IMR-90 (cell line): ENCODE results near the gene TRAPPC12. TPM values are rescaled to one million over a fixed set of nuclear protein-coding genes. Genes with fewer than 3 reads are reported as not detected.

Experiments
- ATAC-seq: fragments of 200-7000 bp; cut with Tn5 transposase; 2 replicates; pipeline ENCODE4 v1.9.1; 2020; ENCODE audit warnings: low read depth, mild to moderate bottlenecking, moderate library complexity
- BruUV-seq: library from RNA; stranded (reverse); fragments of 400-500 nt; replicated peaks from 2 replicates; lab custom pipeline; 2021; lab: Mats Ljungman, UMichigan
- CTCF ChIA-PET: fragments of 300-600 bp; formaldehyde crosslinking; extraction: SDS; loops from one replicate; lab custom pipeline; 2021; ENCODE audit warnings: antibody characterized with exemption; lab: Yijun Ruan, JAX
- POLR2A ChIA-PET: fragments of 300-600 bp; sonication (Branson Sonifier 250); formaldehyde crosslinking; loops from one replicate; lab custom pipeline; 2022; ENCODE audit warnings: antibody characterized with exemption; ENCODE audit not compliant: unreplicated experiment; lab: Charles Lee
- DNase-seq: peaks from one replicate; pipeline ENCODE4 v3.0.0; 2013
- H2AFZ ChIP-seq: replicated peaks from 2 replicates; pipeline ENCODE3; 2013; ENCODE audit warnings: low read length, mild to moderate bottlenecking; ENCODE audit not compliant: poor library complexity
- H2AK5ac ChIP-seq: 2 replicates; pipeline ENCODE4 v1.6.1; 2013; ENCODE audit warnings: low read depth, low read length, inconsistent platforms
- H2AK9ac ChIP-seq: replicated peaks from 2 replicates; pipeline ENCODE3; 2013; ENCODE audit warnings: mild to moderate bottlenecking, low read depth, low read length, moderate library complexity; ENCODE audit not compliant: poor library complexity
- H2BK120ac ChIP-seq: 2 replicates; pipeline ENCODE4 v1.6.1; 2013; ENCODE audit warnings: low read depth, low read length, inconsistent platforms
- H2BK15ac ChIP-seq: 3 replicates; pipeline ENCODE4 v1.6.1; 2013; ENCODE audit warnings: low read depth, low read length, inconsistent platforms
- H2BK20ac ChIP-seq: 2 replicates; pipeline ENCODE4 v1.6.1; 2013; ENCODE audit warnings: low read depth, mild to moderate bottlenecking, inconsistent platforms, low read length, moderate library complexity
- H2BK5ac ChIP-seq: 2 replicates; pipeline ENCODE4 v1.6.1; 2013; ENCODE audit warnings: mild to moderate bottlenecking, low read depth, low read length, inconsistent platforms; ENCODE audit not compliant: poor library complexity, severe bottlenecking
- H3K14ac ChIP-seq: replicated peaks from 2 replicates; pipeline ENCODE4 v1.6.1; 2013; ENCODE audit warnings: low read depth, low read length, inconsistent platforms
- H3K18ac ChIP-seq: 2 replicates; pipeline ENCODE4 v1.6.1; 2013; ENCODE audit warnings: low read depth, low read length, control low read depth
- H3K23ac ChIP-seq: 2 replicates; pipeline ENCODE4 v1.6.1; 2013; ENCODE audit warnings: low read depth, low read length, inconsistent platforms
- H3K27ac ChIP-seq: 2 replicates; pipeline ENCODE4 v1.5.1; 2013; ENCODE audit warnings: mild to moderate bottlenecking, control low read depth, low read length; ENCODE audit not compliant: insufficient read depth
- H3K27me3 ChIP-seq: 2 replicates; pipeline ENCODE4 v1.6.1; 2013; ENCODE audit warnings: low read length; ENCODE audit not compliant: control insufficient read depth, insufficient read depth
- H3K36me3 ChIP-seq: 2 replicates; pipeline ENCODE4 v1.6.1; 2013; ENCODE audit warnings: low read length, mixed read lengths; ENCODE audit not compliant: control insufficient read depth, insufficient read depth
- H3K4ac ChIP-seq: 2 replicates; pipeline ENCODE4 v1.6.1; 2013; ENCODE audit warnings: low read depth, low read length, inconsistent platforms
- H3K4me1 ChIP-seq: 2 replicates; pipeline ENCODE4 v1.6.1; 2013; ENCODE audit warnings: low read length, mixed read lengths; ENCODE audit not compliant: control insufficient read depth, insufficient read depth
- H3K4me2 ChIP-seq: 2 replicates; pipeline ENCODE4 v1.6.1; 2013; ENCODE audit warnings: low read depth, mild to moderate bottlenecking, control low read depth, low read length, moderate library complexity
- H3K4me3 ChIP-seq: 2 replicates; pipeline ENCODE4 v1.5.1; 2013; ENCODE audit warnings: low read depth, mild to moderate bottlenecking, control low read depth, low read length, moderate library complexity; ENCODE audit not compliant: insufficient read depth
- H3K56ac ChIP-seq: 2 replicates; pipeline ENCODE4 v1.6.1; 2013; ENCODE audit warnings: low read length, inconsistent platforms; ENCODE audit not compliant: insufficient read depth; ENCODE audit errors: extremely low read depth
- H3K79me1 ChIP-seq, 2 experiments: 2 replicates each; pipeline ENCODE4 v1.6.1; 2013; ENCODE audit warnings: low read length in 2 of 2, inconsistent platforms in 1 of 2, low read depth in 1 of 2
- H3K9ac ChIP-seq: 2 replicates; pipeline ENCODE4 v1.6.1; 2013; ENCODE audit warnings: low read depth, low read length, control low read depth
- H3K9me1 ChIP-seq: 2 replicates; pipeline ENCODE4 v1.6.1; 2013; ENCODE audit warnings: low read length, inconsistent platforms; ENCODE audit not compliant: insufficient read depth
- H3K9me3 ChIP-seq: 2 replicates; pipeline ENCODE4 v1.6.1; 2013; ENCODE audit warnings: low read length; ENCODE audit not compliant: control insufficient read depth, insufficient read depth
- H4K20me1 ChIP-seq: 2 replicates; pipeline ENCODE4 v1.6.1; 2013; ENCODE audit warnings: low read length, inconsistent platforms; ENCODE audit not compliant: insufficient read depth
- H4K5ac ChIP-seq: 2 replicates; pipeline ENCODE4 v1.6.1; 2013; ENCODE audit warnings: mild to moderate bottlenecking, low read depth, low read length, control low read depth
- H4K8ac ChIP-seq, 2 experiments: 2 replicates each; pipeline ENCODE4 v1.6.1; 2013; ENCODE audit warnings: low read depth in 2 of 2, low read length in 2 of 2, control low read depth in 1 of 2, inconsistent platforms in 1 of 2
- H4K91ac ChIP-seq: 2 replicates; pipeline ENCODE4 v1.6.1; 2013; ENCODE audit warnings: low read depth, low read length, inconsistent platforms; ENCODE audit not compliant: insufficient read depth
- BHLHE40 ChIP-seq: fragments of 150-350 bp; IDR thresholded peaks from 2 replicates; pipeline ENCODE4 v1.6.1; 2016; ENCODE audit warnings: mild to moderate bottlenecking, low read depth, low read length
- FOS ChIP-seq: fragments of 150-350 bp; IDR thresholded peaks from 2 replicates; pipeline ENCODE4 v1.6.1; 2016; ENCODE audit warnings: low read depth, low read length
- MAFK ChIP-seq: IDR thresholded peaks from 2 replicates; pipeline ENCODE4 v1.6.1; 2012; ENCODE audit warnings: low read depth, low read length, improper control_type of control experiment
- MXI1 ChIP-seq: IDR thresholded peaks from 2 replicates; pipeline ENCODE4 v1.6.1; 2012; ENCODE audit warnings: low read depth, mild to moderate bottlenecking, low read length, moderate library complexity, borderline replicate concordance
- POLR2A ChIP-seq: IDR thresholded peaks from 2 replicates; pipeline ENCODE4 v1.6.1; 2012; ENCODE audit warnings: mild to moderate bottlenecking, low read depth, low read length
- RAD21 ChIP-seq: IDR thresholded peaks from 2 replicates; pipeline ENCODE4 v1.6.1; 2012; ENCODE audit warnings: low read length, improper control_type of control experiment
- RCOR1 ChIP-seq: IDR thresholded peaks from 2 replicates; pipeline ENCODE4 v1.6.1; 2012; ENCODE audit warnings: mild to moderate bottlenecking, low read length, improper control_type of control experiment; ENCODE audit not compliant: insufficient replicate concordance
- SMC3 ChIP-seq: fragments of 150-350 bp; IDR thresholded peaks from 2 replicates; pipeline ENCODE4 v1.6.1; 2016; ENCODE audit warnings: low read depth, mild to moderate bottlenecking, antibody characterized with exemption, low read length, moderate library complexity
- WGBS, 2 experiments: methylation state at CpG; one replicate each; pipeline versions ENCODE4 v1.1.5 to v1.1.7; 2013; ENCODE audit warnings: missing lambda C conversion rate in 2 of 2; ENCODE audit not compliant: insufficient read length in 1 of 2; ENCODE audit errors: extremely low coverage in 2 of 2; 5-methylcytosine and 5-hydroxymethylcytosine counted together
- dilution Hi-C: fragments of 300-500 bp; cut with HindIII; formaldehyde crosslinking; loops from one replicate; pipeline ENCODE4 v1.14.3; 2018; ENCODE audit warnings: low sequenced_read_pairs; ENCODE audit not compliant: unreplicated experiment
- in situ Hi-C: fragments of 300-500 bp; cut with MboI; formaldehyde crosslinking; loops from 3 replicates; pipeline ENCODE4 v1.14.3; 2019; ENCODE audit warnings: low sequenced_read_pairs, inconsistent platforms, mixed read lengths
- intact Hi-C: fragments of 100-400 bp; cut with micrococcal nuclease; formaldehyde crosslinking; loops from 2 replicates; pipeline ENCODE4 v1.10.0; 2022
- polyA plus RNA-seq, 3 experiments: library from polyadenylated mRNA; depleted of rRNA; stranded (reverse); fragments of >200 nt; gene quantifications; 2 replicates each; pipeline ENCODE4 v1.2.3, GENCODE V29; 2012; ENCODE audit warnings: low replicate concordance in 1 of 3
- total RNA-seq: library from RNA; depleted of rRNA; stranded (reverse); fragments of >200 nt; gene quantifications from 2 replicates; pipeline ENCODE4 v1.2.3, GENCODE V29; 2012

The TRAPPC12 gene
- total and polyA plus RNA-seq, 2 of the 4 experiments (the other 2 are of a cell fraction): 25.8 to 69.9 TPM

DNA sequence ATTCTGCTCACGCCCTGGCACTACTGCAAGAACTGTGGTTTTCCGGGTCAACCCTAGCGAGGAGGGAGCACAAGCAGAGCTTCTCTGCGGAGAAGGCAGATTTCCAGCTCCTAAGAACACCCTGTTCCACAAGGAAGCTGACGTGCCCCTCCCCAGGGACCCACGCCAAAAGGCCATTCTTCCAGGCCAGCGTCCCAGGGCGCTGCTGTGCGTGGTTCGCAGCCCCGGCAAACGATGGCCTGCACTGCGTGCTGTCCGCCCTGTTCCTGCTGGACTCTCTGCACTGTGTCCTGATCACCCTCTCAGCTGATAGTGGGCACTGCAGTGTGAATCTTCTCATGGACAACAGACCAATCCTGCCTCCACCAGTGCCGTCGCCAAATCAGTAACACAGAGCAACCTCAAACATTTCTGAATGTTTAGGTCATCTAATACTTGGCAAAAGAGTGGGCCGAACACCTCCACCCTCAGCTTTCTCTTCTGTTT lies 90.7 kb downstream of the TRAPPC12 start:
- Histone ChIP-seq H3K14ac (peak overlapping the region; percentile 60; the same call in 1 of the 2 replicates), H3K27ac (peak overlapping the region; percentile 68), H2AFZ (peak overlapping the region; percentile 82), H3K18ac (0 out of 2 replicates have a peak overlapping the region, but pooled peaks have one; percentile 33), H4K20me1 (no peaks in the 10 kb centered on the region), H3K36me3 (peaks cover 45% of the 10 kb centered on the region), H3K79me1 (peaks cover 5 to 49% of the 10 kb centered on the region in 2 experiments; a peak in 3 of 4 replicates), H4K5ac (peak overlapping the region; percentile 56), H2AK9ac (peak overlapping the region; percentile 93), H3K4me3 (no peak overlapping the region), H2BK15ac (peak overlapping the region; percentile 31; the same call in 2 of the 3 replicates), H2AK5ac (peak overlapping the region; percentile 92; the same call in 1 of the 2 replicates), H3K56ac (no peak overlapping the region), H3K4me2 (peak overlapping the region; percentile 24; the same call in 1 of the 2 replicates), H4K8ac (peak overlapping the region in 1 of 2 experiments; percentile 54; a peak in 2 of 4 replicates), H3K9me3 (no peaks in the 10 kb centered on the region), H3K4ac (peak overlapping the region; percentile 87), H3K9me1 (peaks cover 27% of the 10 kb centered on the region), H3K23ac (peak overlapping the region; percentile 20; the same call in 1 of the 2 replicates), H2BK5ac (peak overlapping the region; percentile 88), H3K27me3 (no peaks in the 10 kb centered on the region), H4K91ac (peak overlapping the region; percentile 81), H2BK120ac (peak overlapping the region; percentile 87), H2BK20ac (peak overlapping the region; percentile 40; the same call in 1 of the 2 replicates), H3K9ac (no peak overlapping the region), H3K4me1 (peaks cover 26% of the 10 kb centered on the region)
- POLR2A ChIA-PET: no interaction called here
- ATAC-seq (peak; percentile 77), DNase-seq (peak; percentile 92)
- BruUV-seq: no TSS peak
- TF ChIP-seq FOS (0 out of 2 replicates have a peak, but pooled peaks have one; percentile 2), SMC3 (no peak), MXI1 (no peak), RAD21 (0 out of 2 replicates have a peak, but pooled peaks have one; percentile 18), POLR2A (no peak; the same call in 1 of the 2 replicates), MAFK (no peak), BHLHE40 (0 out of 2 replicates have a peak, but pooled peaks have one; percentile 15), RCOR1 (no peak)
- dilution Hi-C loops (no loop called here), intact Hi-C loops (no loop called here), in situ Hi-C loops (no loop called here)
- CTCF ChIA-PET: no interaction called here
- WGBS, 2 experiments: 92% methylated on average over 11 of the region's 17 CpGs; no CpG with 5 or more reads in 1 of the 2 experiments
